LoVo (cell line): ENCODE measurements around the gene KLHL29.

Source experiments
- DNase-seq: peaks from one replicate; pipeline ENCODE4 v3.0.0-alpha.2; 2016; ENCODE audit warnings: low spot score

KLHL29 gene

DNA sequence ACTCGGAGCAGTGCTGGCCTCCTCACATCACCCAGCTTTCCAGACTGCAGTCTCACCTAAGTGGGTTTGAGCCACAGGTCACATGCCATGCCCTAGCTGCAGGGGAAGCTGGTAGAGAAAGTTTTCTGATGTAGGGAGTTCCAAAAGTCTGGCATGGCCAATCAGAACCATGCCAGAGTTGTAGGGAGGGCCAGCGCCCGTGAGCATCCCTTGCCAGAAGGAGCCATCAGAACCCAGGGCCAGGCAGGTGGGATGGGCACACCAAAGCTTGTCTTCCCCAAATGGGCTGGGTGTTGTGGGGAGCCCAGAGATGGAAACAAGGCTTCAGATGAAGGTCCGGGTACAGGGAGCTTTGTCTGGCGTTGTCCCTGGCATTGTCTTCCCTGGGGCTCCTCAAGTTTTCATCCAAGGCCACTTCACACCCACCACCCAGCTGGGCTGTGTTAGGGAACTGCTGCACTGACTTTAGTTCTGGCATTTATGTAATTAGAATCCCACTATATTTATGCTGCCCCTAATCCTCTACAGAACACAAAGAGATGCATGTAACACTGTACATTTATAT lies 247.9 kb downstream of the KLHL29 start:
- no peak for DNase-seq

- no peak for DNase-seq
Measured at GRCh38 chr2:23633966-23634365, 249.0 kb downstream of the KLHL29 start.

GRCh38 chr2:23635442-23636340 lies 250.7 kb downstream of the KLHL29 start:
- no peak for DNase-seq

DNA sequence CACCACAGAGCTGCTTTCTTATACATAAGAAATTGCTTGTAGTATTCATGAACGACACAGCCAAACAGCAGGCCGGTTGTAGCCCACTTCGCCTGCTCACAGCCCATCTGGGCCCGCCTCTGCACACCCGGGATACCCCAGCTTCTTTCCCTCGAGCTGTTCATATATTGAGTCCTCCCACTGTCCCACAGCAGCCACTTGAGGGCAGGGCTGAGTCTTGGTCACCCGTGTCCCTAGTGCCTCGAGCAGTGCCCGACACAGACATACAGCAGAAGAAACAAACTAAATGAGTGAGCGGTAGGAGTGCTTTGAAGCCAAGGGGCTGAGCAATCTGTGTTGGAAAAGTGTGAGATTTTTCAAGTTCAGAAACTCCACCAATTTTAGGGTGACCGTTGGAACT lies 251.4 kb downstream of the KLHL29 start:
- no peak for DNase-seq

GRCh38 chr2:23637011-23637778 lies 252.2 kb downstream of the KLHL29 start:
- DNase-seq: no peak

- no peak for DNase-seq
Measured at GRCh38 chr2:23639406-23639982, 254.5 kb downstream of the KLHL29 start.

DNA sequence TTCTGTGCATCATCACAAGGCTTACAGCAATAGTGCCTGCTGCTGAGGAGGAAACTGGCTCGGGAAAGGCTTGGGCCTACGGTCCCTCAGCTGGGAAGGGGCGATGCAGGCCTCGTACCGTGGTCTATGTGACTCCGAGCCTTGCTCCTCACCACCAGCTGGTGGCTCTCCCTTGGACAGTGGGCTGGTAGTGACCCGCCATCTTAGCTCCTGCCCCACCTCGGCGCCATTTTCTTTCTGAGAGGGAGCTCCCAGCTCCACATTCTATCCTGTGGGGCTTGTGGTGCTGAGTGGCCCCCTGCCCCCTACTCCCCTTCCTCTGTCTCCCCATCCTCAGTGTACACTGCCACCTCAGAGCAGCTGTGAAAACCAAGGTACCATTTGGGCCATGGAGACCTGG lies 255.7 kb downstream of the KLHL29 start:
- DNase-seq: no peak

DNA sequence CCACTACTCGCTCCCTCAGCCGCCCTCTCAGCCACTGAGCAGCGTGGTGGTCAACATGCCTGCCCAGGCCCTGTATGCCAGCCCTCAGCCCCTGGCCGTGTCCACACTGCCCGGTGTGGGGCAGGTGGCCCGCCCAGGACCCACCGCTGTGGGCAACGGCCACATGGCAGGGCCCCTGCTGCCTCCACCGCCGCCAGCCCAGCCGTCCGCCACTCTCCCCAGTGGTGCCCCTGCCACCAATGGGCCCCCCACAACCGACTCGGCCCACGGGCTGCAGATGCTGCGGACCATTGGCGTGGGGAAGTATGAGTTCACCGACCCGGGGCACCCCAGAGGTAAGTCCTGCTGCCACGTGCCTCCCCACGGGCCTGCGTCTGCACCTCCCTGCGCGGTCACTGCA lies 257.5 kb downstream of the KLHL29 start:
- DNase-seq: no peak

GRCh38 chr2:23645230-23645808 lies 260.3 kb downstream of the KLHL29 start:
- no peak for DNase-seq

DNA sequence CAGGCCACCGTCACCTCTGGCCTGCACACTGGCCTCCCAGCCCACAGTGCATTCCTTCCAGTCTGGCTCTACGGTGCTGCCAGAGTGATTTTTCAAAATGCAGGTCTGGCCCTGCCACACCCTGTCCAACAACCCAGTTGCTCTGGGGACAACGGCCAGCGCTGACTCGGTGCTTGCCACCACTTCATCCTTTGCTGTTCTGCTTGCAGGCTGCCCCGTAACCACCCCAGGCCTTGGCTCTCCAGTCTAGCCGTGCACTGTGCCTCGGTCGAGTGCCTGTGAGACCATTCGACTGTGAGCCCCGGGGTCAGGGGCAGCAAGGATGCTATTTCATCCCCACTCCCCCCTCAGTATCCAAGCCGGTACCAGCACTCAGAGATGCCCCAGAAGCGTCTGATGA lies 262.6 kb downstream of the KLHL29 start:
- no peak for DNase-seq

DNA sequence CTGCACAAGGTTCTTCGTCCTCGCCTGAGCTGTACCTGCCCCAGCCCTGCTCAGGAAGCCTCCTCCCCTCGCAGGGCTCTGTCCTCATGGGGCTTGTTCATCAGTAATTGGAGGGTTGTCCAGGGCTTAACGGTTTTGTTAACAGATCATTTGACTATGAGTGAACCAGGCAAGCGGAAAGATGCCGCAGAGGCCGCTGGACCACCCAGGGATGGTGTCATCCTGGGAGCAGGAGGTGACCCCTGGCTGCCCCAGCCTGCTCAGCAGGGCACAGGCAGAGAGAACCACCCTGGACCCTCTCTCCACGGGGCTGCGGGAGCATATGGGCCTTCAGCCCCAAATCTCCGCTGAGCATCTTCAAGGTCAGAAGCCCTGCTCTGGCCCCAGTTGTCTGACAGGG lies 264.3 kb downstream of the KLHL29 start:
- DNase-seq: no peak

- no peak for DNase-seq
Measured at GRCh38 chr2:23649819-23650218, 264.8 kb downstream of the KLHL29 start.

- DNase-seq: peak; percentile 6
Measured at GRCh38 chr2:23651187-23652080, 266.5 kb downstream of the KLHL29 start.

DNA sequence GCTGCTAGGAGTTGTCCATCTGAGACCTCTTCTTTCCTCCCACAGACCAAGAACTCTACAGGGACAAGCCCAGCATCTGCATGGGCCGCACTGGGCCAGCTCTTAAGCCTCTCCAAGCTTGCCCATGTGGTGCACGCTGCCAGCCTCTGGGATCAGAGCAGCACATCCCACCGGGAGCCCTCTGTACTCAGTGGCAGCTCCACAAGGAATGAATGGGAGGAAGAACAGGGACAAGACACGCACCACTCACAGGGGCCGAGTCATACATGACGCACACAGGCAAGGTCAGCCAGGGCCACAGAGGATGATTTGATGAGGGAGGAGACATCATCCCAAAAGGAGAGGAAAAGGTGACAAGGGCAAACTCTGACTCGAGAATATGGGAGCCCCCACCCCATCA lies 268.3 kb downstream of the KLHL29 start:
- DNase-seq: no peak

DNA sequence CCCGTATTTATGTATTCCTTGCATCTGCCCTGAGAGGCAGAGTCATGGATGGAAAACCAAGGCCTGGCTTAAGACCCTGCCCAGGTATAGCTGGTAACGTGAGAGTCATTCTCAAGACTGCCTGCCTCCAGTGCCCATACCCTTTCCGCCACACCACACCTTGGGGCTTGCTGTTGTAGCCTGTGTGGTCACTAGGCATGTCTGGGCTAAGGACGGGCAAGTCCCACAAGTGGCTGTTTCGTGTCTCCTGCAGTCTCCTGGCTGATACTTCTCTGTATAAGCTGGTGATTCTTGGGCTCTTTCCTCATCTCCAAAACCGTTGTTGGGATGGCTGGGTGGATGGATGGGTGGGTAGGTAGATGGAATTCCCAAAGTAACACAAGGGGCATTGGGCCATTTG lies 269.8 kb downstream of the KLHL29 start:
- no peak for DNase-seq

- DNase-seq: no peak
Measured at GRCh38 chr2:23655934-23656596, 271.1 kb downstream of the KLHL29 start.

DNA sequence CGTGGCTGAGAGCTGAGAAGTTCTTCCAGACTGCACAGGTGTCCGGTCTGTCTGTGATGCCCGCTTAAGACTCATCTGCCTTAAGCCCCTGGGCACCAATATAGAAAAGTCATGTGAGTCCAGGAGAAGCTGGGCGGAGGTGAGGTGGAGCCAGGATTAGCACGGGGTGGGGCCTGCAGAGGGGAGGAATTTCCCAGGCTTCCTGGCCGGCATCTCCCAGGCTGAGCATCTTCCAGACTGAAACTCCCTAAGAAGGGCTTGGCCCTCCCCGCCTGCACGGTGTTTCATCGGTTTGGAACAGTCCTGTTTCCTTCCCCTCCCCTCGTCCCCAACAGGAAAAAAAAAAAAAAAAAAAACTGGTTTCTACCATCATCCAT lies 271.6 kb downstream of the KLHL29 start:
- no peak for DNase-seq

DNA sequence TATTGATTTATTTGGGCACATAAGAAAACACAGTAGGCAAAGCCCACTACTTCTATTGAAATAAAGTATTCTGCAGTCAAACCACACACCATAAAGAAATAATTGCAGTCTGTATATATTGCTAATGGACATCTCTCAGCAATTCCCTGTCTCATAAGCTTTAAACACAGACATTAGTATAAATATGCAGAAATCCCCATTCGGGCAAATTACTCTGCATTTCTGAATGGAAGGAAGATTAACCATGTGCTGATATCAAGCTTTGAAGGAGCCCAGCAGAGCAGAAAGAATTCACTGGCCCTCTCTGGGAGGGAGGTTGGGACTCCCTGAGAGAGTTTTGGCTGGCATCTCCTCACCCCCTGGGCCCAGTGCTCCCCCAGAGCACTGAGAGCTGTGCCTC lies 272.4 kb downstream of the KLHL29 start:
- DNase-seq: no peak

DNA sequence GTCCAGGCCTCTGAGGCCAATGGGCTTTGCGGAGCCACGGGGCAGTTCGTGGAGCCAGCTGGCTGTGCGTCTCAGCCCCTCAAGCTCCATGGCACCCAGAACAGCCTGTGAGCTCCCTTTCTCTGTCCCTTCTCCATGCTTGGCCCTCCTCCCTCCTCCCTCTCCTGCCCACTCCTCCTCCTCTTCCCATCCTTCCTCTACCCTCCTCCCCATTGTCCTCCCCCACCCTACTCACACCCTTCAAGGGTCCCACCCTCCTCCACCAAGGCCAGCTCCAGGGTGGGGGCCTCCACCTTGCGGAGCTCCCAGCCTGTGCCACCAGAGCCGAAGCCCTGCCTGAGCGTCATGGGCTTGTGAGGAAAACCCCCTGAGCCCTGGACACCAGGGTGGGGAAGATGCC lies 273.0 kb downstream of the KLHL29 start:
- no peak for DNase-seq

- DNase-seq: no peak
Measured at GRCh38 chr2:23658466-23658942, 273.5 kb downstream of the KLHL29 start.

GRCh38 chr2:23659328-23659727 lies 274.3 kb downstream of the KLHL29 start:
- no peak for DNase-seq
